Lower leg skin (tissue), 3 donors: ENCODE measurements around the gene NPTX2.

Source experiments
- CTCF ChIP-seq, 3 donors: fragments of 450-650 bp; IDR thresholded peaks; one replicate each; pipeline ENCODE4 v1.5.1; 2016; ENCODE audit warnings: antibody characterized with exemption in 3 of 3, mild to moderate bottlenecking in 3 of 3, moderate library complexity in 2 of 3
- POLR2A ChIP-seq, 2 donors: fragments of 450-650 bp; IDR thresholded peaks; one replicate each; pipeline ENCODE4 v1.6.1; 2016 to 2017; ENCODE audit warnings: antibody characterized with exemption in 2 of 2, mild to moderate bottlenecking in 1 of 2, moderate library complexity in 1 of 2

- no peak for TF ChIP-seq CTCF (IDR thresholded peaks at IDR 0.05)
- TF ChIP-seq POLR2A (IDR thresholded peaks at IDR 0.05): no peak
Observed at GRCh38 chr7:98599886-98600285, 17.2 kb upstream of the NPTX2 start.
